HL-60 (cell line): ENCODE data around the gene SETBP1.

Experiments used
- DNase-seq, 2 experiments: peaks; one replicate each; pipeline ENCODE4 v3.0.0-alpha.2; 2010 to 2020; ENCODE audit warnings: low read depth in 1 of 2, low spot score in 1 of 2
- H3K27ac ChIP-seq: fragments of 250-450 bp; sonication (Bioruptor Pico); replicated peaks from 2 replicates; pipeline ENCODE4 v1.5.1; 2020; ENCODE audit warnings: mild to moderate bottlenecking, moderate library complexity
- H3K27me3 ChIP-seq: fragments of 250-450 bp; sonication (Bioruptor Pico); 2 replicates; pipeline ENCODE4 v1.5.1; 2021; ENCODE audit warnings: mild to moderate bottlenecking, moderate library complexity; ENCODE audit not compliant: insufficient read depth, poor library complexity, severe bottlenecking
- H3K4me3 ChIP-seq: replicated peaks from 2 replicates; pipeline ENCODE4 v1.5.1; 2011; ENCODE audit warnings: mild to moderate bottlenecking, control low read depth, low read length; ENCODE audit not compliant: insufficient read depth
- GABPA ChIP-seq: IDR thresholded peaks from 2 replicates; pipeline ENCODE4 v1.6.1; 2012; ENCODE audit warnings: low read depth
- POLR2AphosphoS5 ChIP-seq: IDR thresholded peaks from 2 replicates; pipeline ENCODE4 v1.6.1; 2012; ENCODE audit warnings: low read depth
- SPI1 ChIP-seq: IDR thresholded peaks from 2 replicates; pipeline ENCODE4 v1.6.1; 2012; ENCODE audit warnings: low read depth, mild to moderate bottlenecking, borderline replicate concordance
- TF ChIP-seq, protein P1 (sequence below): IDR thresholded peaks from 2 replicates; pipeline ENCODE4 v1.6.1; 2012; ENCODE audit warnings: low read depth; ENCODE audit not compliant: insufficient replicate concordance
- TF ChIP-seq, protein P2 (sequence below): IDR thresholded peaks from one replicate; pipeline ENCODE4 v1.5.1; 2011; ENCODE audit warnings: low read length, control low read depth, inconsistent platforms; ENCODE audit not compliant: insufficient read depth

SETBP1 gene

DNA sequence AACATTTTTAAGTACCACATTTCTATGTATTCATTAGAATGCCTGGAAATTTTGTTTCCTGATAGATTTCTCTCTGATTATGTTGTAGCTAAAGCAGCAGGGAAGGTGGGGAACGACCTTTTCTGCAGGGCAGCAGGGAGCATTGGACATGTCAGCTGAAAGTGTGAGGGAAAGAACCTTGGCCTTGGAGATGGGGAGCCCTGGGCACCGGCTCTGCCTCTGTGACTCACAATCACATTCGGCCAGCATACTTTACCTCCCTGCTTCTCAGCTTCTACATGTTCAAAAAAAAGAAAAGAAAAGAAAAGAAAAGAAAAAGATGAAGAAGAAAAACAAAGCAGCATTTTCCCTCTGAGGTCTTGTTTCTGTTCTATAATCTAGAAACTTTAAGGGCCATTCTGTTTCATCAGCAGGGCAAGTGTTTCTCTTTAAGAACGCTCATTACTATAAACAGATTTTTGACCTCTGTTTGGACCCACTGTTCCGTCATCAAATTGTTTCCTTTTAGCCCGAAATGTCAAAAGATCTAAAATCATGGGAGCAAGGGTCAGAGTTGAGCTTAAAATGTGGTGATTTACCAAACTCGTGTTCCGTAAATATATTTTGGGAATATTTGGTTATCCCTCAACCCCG, 27.9 kb downstream of the SETBP1 start:
- TF ChIP-seq, protein P1, sequence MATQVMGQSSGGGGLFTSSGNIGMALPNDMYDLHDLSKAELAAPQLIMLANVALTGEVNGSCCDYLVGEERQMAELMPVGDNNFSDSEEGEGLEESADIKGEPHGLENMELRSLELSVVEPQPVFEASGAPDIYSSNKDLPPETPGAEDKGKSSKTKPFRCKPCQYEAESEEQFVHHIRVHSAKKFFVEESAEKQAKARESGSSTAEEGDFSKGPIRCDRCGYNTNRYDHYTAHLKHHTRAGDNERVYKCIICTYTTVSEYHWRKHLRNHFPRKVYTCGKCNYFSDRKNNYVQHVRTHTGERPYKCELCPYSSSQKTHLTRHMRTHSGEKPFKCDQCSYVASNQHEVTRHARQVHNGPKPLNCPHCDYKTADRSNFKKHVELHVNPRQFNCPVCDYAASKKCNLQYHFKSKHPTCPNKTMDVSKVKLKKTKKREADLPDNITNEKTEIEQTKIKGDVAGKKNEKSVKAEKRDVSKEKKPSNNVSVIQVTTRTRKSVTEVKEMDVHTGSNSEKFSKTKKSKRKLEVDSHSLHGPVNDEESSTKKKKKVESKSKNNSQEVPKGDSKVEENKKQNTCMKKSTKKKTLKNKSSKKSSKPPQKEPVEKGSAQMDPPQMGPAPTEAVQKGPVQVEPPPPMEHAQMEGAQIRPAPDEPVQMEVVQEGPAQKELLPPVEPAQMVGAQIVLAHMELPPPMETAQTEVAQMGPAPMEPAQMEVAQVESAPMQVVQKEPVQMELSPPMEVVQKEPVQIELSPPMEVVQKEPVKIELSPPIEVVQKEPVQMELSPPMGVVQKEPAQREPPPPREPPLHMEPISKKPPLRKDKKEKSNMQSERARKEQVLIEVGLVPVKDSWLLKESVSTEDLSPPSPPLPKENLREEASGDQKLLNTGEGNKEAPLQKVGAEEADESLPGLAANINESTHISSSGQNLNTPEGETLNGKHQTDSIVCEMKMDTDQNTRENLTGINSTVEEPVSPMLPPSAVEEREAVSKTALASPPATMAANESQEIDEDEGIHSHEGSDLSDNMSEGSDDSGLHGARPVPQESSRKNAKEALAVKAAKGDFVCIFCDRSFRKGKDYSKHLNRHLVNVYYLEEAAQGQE = no peak
- TF ChIP-seq GABPA = no peak
- TF ChIP-seq SPI1 = no peak
- no peak for TF ChIP-seq POLR2AphosphoS5
- TF ChIP-seq, protein P2, sequence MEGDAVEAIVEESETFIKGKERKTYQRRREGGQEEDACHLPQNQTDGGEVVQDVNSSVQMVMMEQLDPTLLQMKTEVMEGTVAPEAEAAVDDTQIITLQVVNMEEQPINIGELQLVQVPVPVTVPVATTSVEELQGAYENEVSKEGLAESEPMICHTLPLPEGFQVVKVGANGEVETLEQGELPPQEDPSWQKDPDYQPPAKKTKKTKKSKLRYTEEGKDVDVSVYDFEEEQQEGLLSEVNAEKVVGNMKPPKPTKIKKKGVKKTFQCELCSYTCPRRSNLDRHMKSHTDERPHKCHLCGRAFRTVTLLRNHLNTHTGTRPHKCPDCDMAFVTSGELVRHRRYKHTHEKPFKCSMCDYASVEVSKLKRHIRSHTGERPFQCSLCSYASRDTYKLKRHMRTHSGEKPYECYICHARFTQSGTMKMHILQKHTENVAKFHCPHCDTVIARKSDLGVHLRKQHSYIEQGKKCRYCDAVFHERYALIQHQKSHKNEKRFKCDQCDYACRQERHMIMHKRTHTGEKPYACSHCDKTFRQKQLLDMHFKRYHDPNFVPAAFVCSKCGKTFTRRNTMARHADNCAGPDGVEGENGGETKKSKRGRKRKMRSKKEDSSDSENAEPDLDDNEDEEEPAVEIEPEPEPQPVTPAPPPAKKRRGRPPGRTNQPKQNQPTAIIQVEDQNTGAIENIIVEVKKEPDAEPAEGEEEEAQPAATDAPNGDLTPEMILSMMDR = no peak
- Histone ChIP-seq H3K27me3 (peaks cover 29% of the 10 kb centered on the region), H3K4me3 (no peak overlapping the region), H3K27ac (no peak overlapping the region)
- no peak for DNase-seq

DNA sequence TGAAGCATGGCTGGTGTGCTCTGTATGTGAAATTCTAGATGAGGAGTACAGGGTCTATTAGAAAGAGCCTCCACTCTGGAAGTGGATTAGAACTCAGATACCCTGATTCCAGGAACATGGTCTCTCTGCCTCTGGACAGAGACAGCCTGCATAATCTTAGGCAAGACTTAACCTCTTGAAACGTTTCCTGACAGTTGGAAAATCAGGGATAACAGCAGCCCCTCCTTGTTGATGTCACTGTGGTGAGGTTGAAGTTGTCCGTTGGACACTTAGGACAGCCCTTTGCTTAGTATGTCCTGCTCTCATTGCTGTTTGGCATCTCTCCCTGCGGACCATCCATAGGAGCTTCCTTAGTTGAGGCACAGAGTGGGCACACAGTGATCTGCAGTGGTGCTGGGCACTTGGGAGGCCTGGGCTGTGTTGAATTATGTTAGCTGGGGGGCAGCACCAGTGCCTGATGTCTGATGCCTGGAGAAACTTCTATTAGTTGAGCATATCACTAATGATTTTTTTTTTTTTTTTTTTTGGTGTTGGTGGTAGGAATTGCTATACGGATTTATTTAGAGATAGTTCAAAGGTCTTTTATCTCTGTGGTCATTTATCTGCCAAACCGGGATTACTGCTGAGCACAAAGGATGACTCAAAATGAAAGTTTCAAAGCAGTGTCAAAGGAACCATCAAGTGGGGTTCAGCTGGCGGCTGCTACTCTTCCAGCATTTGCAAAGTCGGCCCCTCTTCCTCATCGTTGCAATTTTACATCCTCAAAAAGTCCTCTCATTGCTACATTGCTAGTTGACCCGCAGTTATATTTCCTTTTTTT, 28.8 kb downstream of the SETBP1 start:
- TF ChIP-seq SPI1 (no peak), POLR2AphosphoS5 (no peak)
- TF ChIP-seq, protein P2 = no peak
- TF ChIP-seq, protein P1 = no peak
- no peak overlapping the region for H3K4me3 ChIP-seq
- peaks cover 23% of the 10 kb centered on the region for H3K27me3 ChIP-seq
- DNase-seq = no peak
- H3K27ac ChIP-seq = no peak overlapping the region

DNA sequence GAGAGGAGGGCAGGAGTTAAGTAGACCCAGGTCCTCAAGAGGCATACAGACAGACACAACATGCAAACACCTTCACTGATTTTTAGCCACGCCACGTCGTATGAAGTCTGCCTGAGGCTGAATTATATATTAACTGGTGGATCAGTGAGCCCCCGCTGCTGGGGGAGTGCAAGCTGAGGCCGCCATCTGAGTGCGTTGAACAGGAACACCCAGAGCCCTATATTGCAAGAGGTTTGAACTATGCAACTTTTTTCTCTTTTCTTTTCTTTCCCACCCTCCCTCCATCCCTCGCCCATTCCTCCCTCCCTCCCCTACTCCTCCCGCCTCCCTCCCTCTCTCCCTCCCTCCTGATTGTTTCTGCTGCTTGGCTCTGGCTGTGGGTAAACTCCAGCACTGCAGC, 30.2 kb downstream of the SETBP1 start:
- Histone ChIP-seq H3K27me3 (peaks cover 21% of the 10 kb centered on the region), H3K27ac (no peak overlapping the region), H3K4me3 (no peak overlapping the region)
- TF ChIP-seq, protein P1 = no peak
- TF ChIP-seq GABPA (no peak), SPI1 (no peak), POLR2AphosphoS5 (no peak)
- TF ChIP-seq, protein P2 = no peak
- no peak for DNase-seq
